Fibroblast of lung (primary cell): ENCODE data around the gene ZNF740. TPM values are rescaled to one million over a fixed set of nuclear protein-coding genes. Genes with fewer than 3 reads are reported as not detected.

Experiments
- DNase-seq, 2 donors: peaks; one replicate each; pipeline versions ENCODE4 v3.0.0 to v3.0.0-alpha.2; 2010; ENCODE audit warnings: low read depth in 2 of 2
- H2AFZ ChIP-seq: 2 replicates; pipeline ENCODE4 v1.5.1; 2012; ENCODE audit warnings: low read length, control low read depth, inconsistent platforms
- H3K27ac ChIP-seq: 2 replicates; pipeline ENCODE4 v1.5.1; 2011; ENCODE audit warnings: low read length, control low read depth; ENCODE audit not compliant: insufficient read depth
- H3K27me3 ChIP-seq: 2 replicates; pipeline ENCODE4 v1.5.1; 2011; ENCODE audit warnings: mild to moderate bottlenecking, low read length; ENCODE audit not compliant: control insufficient read depth, insufficient read depth
- H3K36me3 ChIP-seq: 2 replicates; pipeline ENCODE4 v1.5.1; 2011; ENCODE audit warnings: low read length; ENCODE audit not compliant: control insufficient read depth, insufficient read depth
- H3K4me1 ChIP-seq: 2 replicates; pipeline ENCODE4 v1.5.1; 2011; ENCODE audit warnings: low read length; ENCODE audit not compliant: control insufficient read depth, insufficient read depth; ENCODE audit errors: extremely low read depth
- H3K4me2 ChIP-seq: 2 replicates; pipeline ENCODE4 v1.5.1; 2011; ENCODE audit warnings: low read length, control low read depth; ENCODE audit not compliant: insufficient read depth; ENCODE audit errors: extremely low read depth
- H3K4me3 ChIP-seq, 4 experiments: fragments of 200-600 bp in 1 of 4; sonication (generic) in 1 of 4; replicated peaks in 1 of 4; 2 replicates each; pipeline ENCODE4 v1.5.1; 2011 to 2016; ENCODE audit warnings: low read length in 4 of 4, low read depth in 3 of 4, mild to moderate bottlenecking in 3 of 4, control low read depth in 2 of 4, inconsistent platforms in 1 of 4, mixed read lengths in 1 of 4; ENCODE audit not compliant: insufficient read depth in 1 of 4; ENCODE audit errors: control extremely low read depth in 1 of 4
- H3K79me2 ChIP-seq: 2 replicates; pipeline ENCODE4 v1.5.1; 2012; ENCODE audit warnings: mild to moderate bottlenecking, low read length, inconsistent platforms; ENCODE audit not compliant: control insufficient read depth, insufficient read depth
- H3K9ac ChIP-seq: 2 replicates; pipeline ENCODE4 v1.5.1; 2011; ENCODE audit warnings: mild to moderate bottlenecking, low read length, control low read depth; ENCODE audit not compliant: insufficient read depth
- H3K9me3 ChIP-seq: 2 replicates; pipeline ENCODE4 v1.5.1; 2012; ENCODE audit warnings: low read depth, low read length; ENCODE audit not compliant: control insufficient read depth, insufficient read depth
- H4K20me1 ChIP-seq: 2 replicates; pipeline ENCODE4 v1.5.1; 2011; ENCODE audit warnings: low read length; ENCODE audit not compliant: control insufficient read depth, insufficient read depth; ENCODE audit errors: extremely low read depth
- EZH2 ChIP-seq: IDR thresholded peaks from 2 replicates; pipeline ENCODE4 v1.5.1; 2012; ENCODE audit warnings: low read length, control low read depth, mild to moderate bottlenecking; ENCODE audit errors: missing control alignments
- polyA plus RNA-seq, 2 donors: library from polyadenylated mRNA; depleted of rRNA in 1 of 2; stranded (reverse) in 1 of 2; unstranded in 1 of 2; fragments of >200 nt; gene quantifications; 2 replicates each; pipeline ENCODE4 v1.2.1, GENCODE V29; 2011 to 2012; ENCODE audit warnings: missing spikeins in 1 of 2
- total RNA-seq: library from RNA; depleted of rRNA; stranded (reverse); fragments of >200 nt; gene quantifications from 2 replicates; pipeline ENCODE4 v1.2.1, GENCODE V29; 2014
- TF ChIP-seq, protein P1 (sequence below), 2 donors: IDR thresholded peaks in 1 of 2; conservative IDR thresholded peaks in 1 of 2; 1 replicate in 1 of 2; 2 replicates in 1 of 2; pipeline ENCODE4 v1.5.1; 2011 to 2012; ENCODE audit warnings: low read length in 2 of 2, control low read depth in 1 of 2, inconsistent platforms in 1 of 2, low read depth in 1 of 2, mild to moderate bottlenecking in 1 of 2

ZNF740 gene
- total and polyA plus RNA-seq, 2 donors (not counting 1 experiment from before 2014, with no cell fraction given): 10.6 to 16.8 TPM

GRCh38 chr12:53147653-53148052, 32.9 kb upstream of the ZNF740 start:
- H3K27ac ChIP-seq: no peak overlapping the region
- no peak for DNase-seq
- no peak overlapping the region for H2AFZ ChIP-seq
- H3K4me3 ChIP-seq: no peak overlapping the region
- no peak overlapping the region for H3K9ac ChIP-seq
- H3K27me3 ChIP-seq: no peaks in the 10 kb centered on the region
- no peak overlapping the region for H3K4me2 ChIP-seq
- no peaks in the 10 kb centered on the region for H4K20me1 ChIP-seq
- H3K36me3 ChIP-seq: no peaks in the 10 kb centered on the region
- TF ChIP-seq, protein P1, sequence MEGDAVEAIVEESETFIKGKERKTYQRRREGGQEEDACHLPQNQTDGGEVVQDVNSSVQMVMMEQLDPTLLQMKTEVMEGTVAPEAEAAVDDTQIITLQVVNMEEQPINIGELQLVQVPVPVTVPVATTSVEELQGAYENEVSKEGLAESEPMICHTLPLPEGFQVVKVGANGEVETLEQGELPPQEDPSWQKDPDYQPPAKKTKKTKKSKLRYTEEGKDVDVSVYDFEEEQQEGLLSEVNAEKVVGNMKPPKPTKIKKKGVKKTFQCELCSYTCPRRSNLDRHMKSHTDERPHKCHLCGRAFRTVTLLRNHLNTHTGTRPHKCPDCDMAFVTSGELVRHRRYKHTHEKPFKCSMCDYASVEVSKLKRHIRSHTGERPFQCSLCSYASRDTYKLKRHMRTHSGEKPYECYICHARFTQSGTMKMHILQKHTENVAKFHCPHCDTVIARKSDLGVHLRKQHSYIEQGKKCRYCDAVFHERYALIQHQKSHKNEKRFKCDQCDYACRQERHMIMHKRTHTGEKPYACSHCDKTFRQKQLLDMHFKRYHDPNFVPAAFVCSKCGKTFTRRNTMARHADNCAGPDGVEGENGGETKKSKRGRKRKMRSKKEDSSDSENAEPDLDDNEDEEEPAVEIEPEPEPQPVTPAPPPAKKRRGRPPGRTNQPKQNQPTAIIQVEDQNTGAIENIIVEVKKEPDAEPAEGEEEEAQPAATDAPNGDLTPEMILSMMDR (conservative IDR thresholded peaks at IDR 0.05 in 1 of 2, IDR thresholded peaks at IDR 0.05 in 1 of 2; ENCODE audit: low read depth in 1 of 2, low read length in 2 of 2): no peak
- TF ChIP-seq EZH2: no peak
- H3K4me1 ChIP-seq: no peaks in the 10 kb centered on the region
- no peaks in the 10 kb centered on the region for H3K9me3 ChIP-seq
- H3K79me2 ChIP-seq: no peaks in the 10 kb centered on the region

DNA sequence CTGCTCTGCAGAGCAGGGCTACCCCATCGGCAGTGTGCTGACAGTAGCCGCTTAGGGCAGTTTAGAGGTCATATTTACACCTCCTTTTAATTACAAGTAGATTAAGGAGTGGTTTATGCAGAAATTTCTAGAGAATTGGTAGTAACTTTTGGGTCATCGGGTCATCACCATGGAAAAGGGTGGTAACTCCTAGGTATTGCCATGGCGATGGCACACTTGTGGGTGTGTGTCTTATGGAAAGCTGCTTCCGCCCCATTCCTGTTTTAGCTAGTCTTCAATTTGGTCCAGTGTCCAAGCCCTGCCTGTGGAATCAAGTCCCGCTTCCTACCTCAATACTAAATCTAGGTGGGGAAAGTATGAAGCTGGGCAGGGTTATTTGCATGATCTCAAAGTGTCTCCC, 29.5 kb upstream of the ZNF740 start:
- no peak overlapping the region for H3K4me3 ChIP-seq

DNA sequence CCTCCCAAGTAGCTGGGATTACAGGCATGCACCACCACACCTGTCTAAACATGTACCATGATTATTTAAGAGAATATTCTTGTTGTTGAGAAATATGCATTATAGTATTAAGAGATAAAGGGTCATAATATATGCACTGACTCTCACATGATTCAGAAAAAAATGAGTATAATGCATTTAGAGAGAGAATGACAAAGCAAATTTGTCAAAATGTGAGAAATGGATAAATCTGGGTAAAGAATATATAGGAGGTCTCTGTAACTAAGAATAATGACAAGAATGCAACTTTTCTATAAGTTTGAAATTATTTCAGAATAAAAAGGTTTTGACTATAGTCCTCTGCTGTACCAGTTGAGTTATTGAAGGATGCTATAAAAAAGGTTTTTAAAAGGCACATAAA, 28.1 kb upstream of the ZNF740 start:
- H3K4me1 ChIP-seq: no peaks in the 10 kb centered on the region
- TF ChIP-seq, protein P1 (conservative IDR thresholded peaks at IDR 0.05 in 1 of 2, IDR thresholded peaks at IDR 0.05 in 1 of 2; ENCODE audit: low read depth in 1 of 2, low read length in 2 of 2): no peak
- TF ChIP-seq EZH2: no peak
- H3K36me3 ChIP-seq: no peaks in the 10 kb centered on the region
- no peaks in the 10 kb centered on the region for H3K27me3 ChIP-seq
- H3K79me2 ChIP-seq: no peaks in the 10 kb centered on the region
- no peak overlapping the region for H3K9ac ChIP-seq
- no peak for DNase-seq
- H4K20me1 ChIP-seq: no peaks in the 10 kb centered on the region
- no peak overlapping the region for H3K4me2 ChIP-seq
- no peak overlapping the region for H2AFZ ChIP-seq
- no peak overlapping the region for H3K27ac ChIP-seq
- H3K4me3 ChIP-seq: no peak overlapping the region
- H3K9me3 ChIP-seq: no peaks in the 10 kb centered on the region

More for the DNA sequence above, 29.5 kb upstream of the ZNF740 start:
- Histone ChIP-seq H3K27ac (no peak overlapping the region), H3K4me1 (no peaks in the 10 kb centered on the region), H3K27me3 (no peaks in the 10 kb centered on the region), H4K20me1 (no peaks in the 10 kb centered on the region), H3K36me3 (no peaks in the 10 kb centered on the region), H2AFZ (no peak overlapping the region), H3K9me3 (no peaks in the 10 kb centered on the region), H3K9ac (no peak overlapping the region), H3K79me2 (no peaks in the 10 kb centered on the region), H3K4me2 (no peak overlapping the region)
- DNase-seq: no peak
- TF ChIP-seq, protein P1 (conservative IDR thresholded peaks at IDR 0.05 in 1 of 2, IDR thresholded peaks at IDR 0.05 in 1 of 2; ENCODE audit: low read depth in 1 of 2, low read length in 2 of 2): no peak
- TF ChIP-seq EZH2: no peak
